Esophagus (tissue), 2 donors: ENCODE results near the gene ZNF354C. TPM values are rescaled to one million over a fixed set of nuclear protein-coding genes. Genes with fewer than 3 reads are reported as not detected.

Experiments used
- H3K27ac ChIP-seq, 2 donors: one replicate each; pipeline ENCODE4 v1.5.1; 2013; ENCODE audit warnings: low read depth in 2 of 2, mild to moderate bottlenecking in 2 of 2, inconsistent platforms in 1 of 2, low read length in 1 of 2, moderate library complexity in 1 of 2
- H3K27me3 ChIP-seq, 2 donors: one replicate each; pipeline ENCODE4 v1.6.1; 2013; ENCODE audit warnings: low read length in 2 of 2, control low read depth in 1 of 2, mild to moderate bottlenecking in 1 of 2; ENCODE audit not compliant: insufficient read depth in 2 of 2, control insufficient read depth in 1 of 2
- H3K36me3 ChIP-seq, 2 donors: one replicate each; pipeline ENCODE4 v1.6.1; 2013; ENCODE audit warnings: low read length in 1 of 2; ENCODE audit not compliant: control insufficient read depth in 2 of 2, insufficient read depth in 2 of 2
- H3K4me1 ChIP-seq, 2 donors: one replicate each; pipeline ENCODE4 v1.6.1; 2013; ENCODE audit warnings: low read length in 1 of 2; ENCODE audit not compliant: control insufficient read depth in 2 of 2, insufficient read depth in 2 of 2
- H3K4me3 ChIP-seq, 2 donors: one replicate each; pipeline ENCODE4 v1.5.1; 2013; ENCODE audit warnings: low read length in 2 of 2, mild to moderate bottlenecking in 2 of 2, low read depth in 1 of 2, moderate library complexity in 1 of 2
- H3K9me3 ChIP-seq, 2 donors: one replicate each; pipeline ENCODE4 v1.6.1; 2013; ENCODE audit warnings: mild to moderate bottlenecking in 2 of 2, low read depth in 1 of 2, low read length in 1 of 2, moderate library complexity in 1 of 2; ENCODE audit not compliant: control insufficient read depth in 2 of 2, insufficient read depth in 1 of 2
- WGBS, 2 donors: extraction: QIAGEN DNeasy Blood & Tissue Kit; methylation state at CpG; one replicate each; pipeline ENCODE4 v1.1.7; 2013; 5-methylcytosine and 5-hydroxymethylcytosine counted together
- polyA plus RNA-seq, 2 donors: library from polyadenylated mRNA; stranded (reverse); fragments of 200-250 nt; gene quantifications; one replicate each; pipeline ENCODE4 v1.2.3, GENCODE V29; 2013
- donor health status: healthy with polysubstance abuse.
- donor health status: Bipolar disorder and iron deficiency.

The ZNF354C gene
- polyA plus RNA-seq: under 1 TPM; 0.84 to 0.95 TPM

DNA sequence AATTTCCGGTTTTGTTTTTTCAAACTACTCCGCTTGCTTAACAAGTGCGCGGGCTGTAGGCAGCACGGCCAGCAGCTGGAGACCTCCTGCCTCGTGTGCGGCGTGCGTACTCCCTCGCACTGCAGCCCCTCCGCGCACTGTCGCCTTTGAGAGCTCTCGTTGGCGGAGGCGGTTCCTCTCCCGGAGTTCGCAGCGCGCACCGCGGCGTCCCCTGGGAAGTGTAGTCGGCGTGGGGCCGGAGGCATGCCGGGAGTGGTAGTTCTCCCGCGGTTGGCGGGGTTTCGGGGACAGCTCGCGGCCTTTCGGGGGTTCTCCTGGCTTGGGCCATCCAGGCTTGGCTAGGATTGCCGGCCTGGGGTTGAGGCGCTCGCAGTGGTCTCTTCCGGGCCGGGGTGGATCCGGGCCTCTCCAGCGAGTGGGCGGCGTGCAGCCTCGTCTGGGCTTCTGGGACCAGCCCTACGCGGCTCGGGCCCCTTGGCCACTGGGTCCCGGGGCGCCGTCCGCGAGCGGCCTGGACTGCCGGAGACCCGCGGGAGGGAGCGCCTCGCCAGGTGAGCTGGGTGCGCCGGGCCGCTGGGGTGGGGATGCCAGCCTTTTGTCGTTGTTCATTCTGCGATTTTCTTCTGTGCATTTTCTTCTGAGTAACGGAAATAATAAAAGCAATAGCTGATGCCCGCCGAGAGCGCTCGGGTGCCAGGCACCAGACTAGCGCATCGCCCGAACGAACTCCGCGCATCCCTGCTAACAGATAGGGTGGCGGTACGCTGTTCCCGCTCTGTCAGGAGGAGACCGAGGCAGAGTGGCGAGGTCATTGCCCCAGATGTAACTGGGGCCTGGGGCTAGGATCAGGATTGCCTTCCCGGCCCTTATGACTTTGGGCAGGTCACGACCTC, at the start of gene ZNF354C:
ZNF354C (plus strand) TSS at position 258 of the 893 bp plus-strand sequence. CDS start 1,696 bp downstream, outside the sequence.
- peak within 1 kb of the TSS; percentile 31 to 71 for H3K27ac ChIP-seq
- no peaks in the 10 kb centered on the region for H3K27me3 ChIP-seq
- H3K9me3 ChIP-seq: peaks cover 0 to 2% of the 10 kb centered on the region in 2 donors
- peak within 1 kb of the TSS; percentile 81 to 85 for H3K4me3 ChIP-seq
- H3K4me1 ChIP-seq: peaks cover 7 to 9% of the 10 kb centered on the region in 2 donors
- H3K36me3 ChIP-seq: peaks cover 0 to 6% of the 10 kb centered on the region in 2 donors
- WGBS, 2 donors: 3% methylated on average over 80 to 81 of the region's 81 CpGs

DNA sequence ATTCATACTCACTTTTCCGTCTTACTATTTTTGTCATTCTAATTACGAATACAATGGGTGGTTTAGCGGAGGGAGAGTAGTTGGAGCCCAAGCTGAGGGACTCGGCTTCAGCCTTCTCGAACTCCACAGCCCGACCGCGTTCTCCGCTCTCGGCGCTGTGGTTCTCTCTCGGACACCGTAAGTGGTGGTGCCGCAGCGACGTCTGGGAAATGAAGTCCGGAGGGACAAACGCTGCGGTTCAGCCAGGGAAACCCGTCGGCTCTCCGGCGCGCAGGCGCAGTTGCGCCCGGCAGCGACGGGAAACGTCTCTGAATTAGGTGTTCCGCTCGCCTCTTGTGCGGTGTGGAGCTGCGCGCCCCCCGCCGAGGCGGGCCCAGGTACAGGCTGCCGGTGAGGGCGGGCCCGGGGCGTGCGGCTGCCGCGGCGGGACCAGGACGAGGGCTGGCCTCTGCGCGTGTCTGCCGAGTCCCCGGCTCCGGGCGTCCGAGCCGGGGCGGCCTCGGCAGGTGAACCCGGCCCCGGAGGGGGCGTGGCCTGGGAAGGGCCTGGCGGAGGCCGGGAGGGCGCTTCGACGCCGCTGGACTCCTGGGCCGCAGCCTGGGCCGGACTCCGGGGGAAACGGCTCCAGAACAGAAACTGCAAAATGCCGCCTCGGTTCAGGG, 36.5 kb upstream of the ZNF354C start, which contains the start of gene ZNF879:
ZNF879 (plus strand) TSS at position 277 of the 662 bp plus-strand sequence. CDS start 1,201 bp downstream, outside the sequence.
- Histone ChIP-seq H3K36me3 (peaks cover 10 to 17% of the 10 kb centered on the region in 2 donors), H3K9me3 (peaks cover 6 to 21% of the 10 kb centered on the region in 2 donors), H3K4me3 (peak within 1 kb of the TSS; percentile 61 to 76), H3K27me3 (no peaks in the 10 kb centered on the region), H3K4me1 (peaks cover 0 to 3% of the 10 kb centered on the region in 2 donors), H3K27ac (peak within 1 kb of the TSS; percentile 86 to 88)
- WGBS, 2 donors: 1% methylated on average over 58 to 72 of the region's 72 CpGs

DNA sequence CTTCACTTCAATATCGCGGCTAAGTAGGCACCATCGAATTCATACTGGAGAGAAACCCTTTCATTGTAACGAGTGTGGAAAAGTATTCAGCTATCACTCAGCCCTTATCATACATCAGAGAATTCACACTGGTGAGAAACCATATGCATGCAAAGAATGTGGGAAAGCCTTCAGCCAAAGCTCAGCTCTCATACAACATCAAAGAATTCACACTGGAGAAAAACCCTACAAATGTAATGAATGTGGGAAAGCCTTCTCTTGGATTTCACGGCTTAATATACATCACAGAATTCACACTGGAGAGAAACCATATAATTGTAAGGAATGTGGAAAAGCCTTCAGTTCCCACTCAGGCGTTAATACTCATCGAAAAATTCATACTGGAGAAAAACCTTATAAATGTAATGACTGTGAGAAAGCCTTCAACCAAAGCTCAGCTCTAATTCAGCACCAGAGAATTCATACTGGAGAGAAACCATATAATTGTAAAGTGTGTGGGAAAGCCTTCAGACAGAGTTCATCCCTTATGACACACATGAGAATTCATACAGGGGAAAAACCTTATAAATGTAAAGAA, 27.1 kb upstream of the ZNF354C start:
- Histone ChIP-seq H3K4me3 (no peak overlapping the region), H3K9me3 (peaks cover 11 to 23% of the 10 kb centered on the region in 2 donors), H3K27me3 (no peaks in the 10 kb centered on the region), H3K4me1 (no peaks in the 10 kb centered on the region), H3K36me3 (peaks cover 16 to 21% of the 10 kb centered on the region in 2 donors), H3K27ac (no peak overlapping the region)
- WGBS, 2 donors: 96 to 98% methylated on average over 7 of the region's 7 CpGs

DNA sequence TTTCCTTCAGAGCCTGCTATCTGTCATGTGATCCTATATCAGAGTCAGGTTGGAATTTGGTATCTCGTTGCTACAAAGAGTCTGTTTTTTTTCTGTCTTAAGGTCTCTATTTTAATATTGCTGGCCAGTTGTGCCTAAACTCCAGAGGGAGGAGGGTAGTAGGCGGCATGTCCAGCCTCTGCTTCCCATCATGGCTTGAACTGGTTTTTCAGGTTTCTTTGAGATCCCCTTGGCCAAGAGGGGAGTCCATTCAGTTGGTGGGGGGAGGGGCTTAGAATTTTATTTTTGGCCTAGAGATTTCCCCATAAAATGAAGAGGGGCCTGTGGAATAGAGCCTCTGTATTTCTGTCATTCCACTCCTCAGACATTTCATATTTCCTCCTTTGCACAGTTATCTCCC, 15.4 kb upstream of the ZNF354C start:
- H3K36me3 ChIP-seq: no peaks in the 10 kb centered on the region
- no peaks in the 10 kb centered on the region for H3K4me1 ChIP-seq
- H3K9me3 ChIP-seq: peaks cover 0 to 4% of the 10 kb centered on the region in 2 donors
- H3K27ac ChIP-seq: no peak overlapping the region
- no peaks in the 10 kb centered on the region for H3K27me3 ChIP-seq
- 76 to 78% methylated on average over 2 of the region's 2 CpGs for WGBS, 2 donors
- no peak overlapping the region for H3K4me3 ChIP-seq

DNA sequence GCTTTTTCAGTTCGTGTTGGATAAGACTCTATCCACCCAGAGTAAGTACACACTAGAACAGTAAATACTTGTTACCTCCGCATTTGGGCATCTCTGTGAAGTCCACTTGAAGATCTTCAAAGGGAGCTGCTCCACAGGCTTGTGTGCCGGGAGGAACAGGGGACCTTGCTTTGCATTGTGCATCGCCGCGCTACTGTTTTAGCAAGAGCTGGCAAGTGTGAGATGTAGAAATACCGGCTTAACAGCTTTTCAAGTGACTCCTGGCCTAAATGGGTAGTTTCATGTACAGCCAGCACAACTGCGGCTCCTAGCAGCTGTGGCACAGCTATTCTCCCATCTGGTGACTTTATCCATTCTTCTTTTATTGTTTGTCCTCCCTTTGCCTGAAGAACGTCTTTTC, 8.4 kb upstream of the ZNF354C start:
- H3K4me3 ChIP-seq: no peak overlapping the region
- WGBS, 2 donors: 63% methylated on average over 9 of the region's 9 CpGs
- no peaks in the 10 kb centered on the region for H3K27me3 ChIP-seq
- peaks cover 2 to 4% of the 10 kb centered on the region in 2 donors for H3K4me1 ChIP-seq
- H3K27ac ChIP-seq: no peak overlapping the region
- H3K9me3 ChIP-seq: peaks cover 4 to 7% of the 10 kb centered on the region in 2 donors
- H3K36me3 ChIP-seq: no peaks in the 10 kb centered on the region

DNA sequence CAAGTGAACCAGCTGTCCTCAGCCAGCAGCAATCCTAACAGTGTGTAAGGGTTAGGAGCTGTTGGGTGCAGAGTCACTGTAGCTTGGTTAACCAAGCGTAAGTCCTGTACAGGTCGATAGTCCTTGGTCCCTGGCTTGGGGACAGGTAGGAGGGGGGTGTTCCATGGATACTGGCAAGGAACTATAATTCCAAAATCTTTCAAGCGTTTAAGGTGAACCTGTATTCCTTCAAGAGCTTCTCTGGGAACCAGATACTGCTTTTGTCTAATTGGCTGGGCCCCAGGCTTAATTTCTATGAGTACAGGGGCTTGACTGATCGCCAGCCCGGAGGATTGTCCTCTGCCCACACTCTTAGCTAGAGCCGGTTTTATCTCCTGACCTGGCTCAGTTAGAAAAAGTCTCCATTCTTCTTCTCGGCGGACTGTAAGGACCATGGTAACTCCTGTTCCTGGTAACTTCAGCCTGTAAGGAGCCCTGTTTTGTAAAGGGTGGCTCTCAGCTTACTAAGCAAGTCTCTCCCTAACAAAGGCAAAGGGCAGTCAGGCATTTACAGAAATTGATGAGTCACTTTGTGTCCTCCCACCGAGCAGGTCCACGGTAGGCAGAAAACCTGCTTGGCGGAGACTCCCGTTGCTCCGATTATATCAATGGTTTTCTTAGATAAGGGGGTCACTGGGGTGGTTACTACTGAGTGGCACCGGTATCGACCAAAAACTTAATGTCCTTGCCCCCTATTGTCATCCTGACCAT, 6.0 kb upstream of the ZNF354C start:
- no peak overlapping the region for H3K27ac ChIP-seq
- H3K4me1 ChIP-seq: peaks cover 2 to 4% of the 10 kb centered on the region in 2 donors
- H3K9me3 ChIP-seq: peaks cover 0 to 7% of the 10 kb centered on the region in 2 donors
- 81 to 85% methylated on average over 15 of the region's 15 CpGs for WGBS, 2 donors
- H3K27me3 ChIP-seq: no peaks in the 10 kb centered on the region
- no peak overlapping the region for H3K4me3 ChIP-seq
- no peaks in the 10 kb centered on the region for H3K36me3 ChIP-seq

DNA sequence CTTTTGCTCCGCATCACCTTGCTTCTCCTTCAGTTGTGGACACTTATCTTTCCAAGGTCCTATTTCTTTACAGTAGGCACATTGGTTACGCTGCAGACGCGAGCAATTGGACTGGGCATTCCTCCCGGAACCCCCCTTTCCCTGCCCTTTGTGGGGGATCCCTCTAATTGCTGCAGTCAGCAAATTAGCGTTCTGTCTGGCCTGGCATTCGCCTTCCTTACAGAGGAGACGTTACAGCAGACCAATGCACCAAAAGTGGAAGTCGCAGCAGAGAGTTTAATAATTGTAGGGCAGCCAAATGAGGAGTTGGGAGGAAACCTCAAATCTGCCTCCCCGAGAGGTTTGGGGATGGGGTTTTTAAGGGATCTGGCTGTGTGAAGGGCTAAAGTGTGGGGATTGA, 5.3 kb upstream of the ZNF354C start:
- peaks cover 2 to 4% of the 10 kb centered on the region in 2 donors for H3K4me1 ChIP-seq
- no peaks in the 10 kb centered on the region for H3K36me3 ChIP-seq
- H3K4me3 ChIP-seq: no peak overlapping the region
- 87 to 90% methylated on average over 10 of the region's 10 CpGs for WGBS, 2 donors
- peaks cover 0 to 7% of the 10 kb centered on the region in 2 donors for H3K9me3 ChIP-seq
- H3K27ac ChIP-seq: no peak overlapping the region
- H3K27me3 ChIP-seq: no peaks in the 10 kb centered on the region

DNA sequence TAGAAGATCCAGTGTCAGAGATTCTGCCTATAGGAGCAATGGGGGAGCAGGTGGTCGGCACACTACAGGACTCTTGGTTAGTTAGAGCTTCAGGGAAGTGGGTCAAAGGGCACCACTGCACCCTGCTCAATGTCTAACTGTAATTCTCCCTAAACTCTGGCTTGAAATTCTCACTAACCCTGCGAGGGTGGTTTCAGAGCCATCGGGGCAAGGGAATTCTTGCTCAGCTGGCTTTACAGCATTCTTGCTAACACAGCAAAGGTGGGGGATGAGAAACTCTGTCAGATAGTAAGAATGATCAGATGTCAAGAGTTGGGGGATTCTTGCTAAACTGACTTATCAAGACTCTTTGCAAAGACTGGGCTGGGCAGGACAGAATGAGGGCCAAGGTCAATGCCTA, 4.7 kb upstream of the ZNF354C start:
- Histone ChIP-seq H3K4me3 (no peak overlapping the region), H3K36me3 (no peaks in the 10 kb centered on the region), H3K4me1 (peaks cover 2 to 4% of the 10 kb centered on the region in 2 donors), H3K9me3 (peaks cover 0 to 7% of the 10 kb centered on the region in 2 donors), H3K27me3 (no peaks in the 10 kb centered on the region), H3K27ac (no peak overlapping the region)
- WGBS, 2 donors: 49 to 57% methylated on average over 3 of the region's 3 CpGs

DNA sequence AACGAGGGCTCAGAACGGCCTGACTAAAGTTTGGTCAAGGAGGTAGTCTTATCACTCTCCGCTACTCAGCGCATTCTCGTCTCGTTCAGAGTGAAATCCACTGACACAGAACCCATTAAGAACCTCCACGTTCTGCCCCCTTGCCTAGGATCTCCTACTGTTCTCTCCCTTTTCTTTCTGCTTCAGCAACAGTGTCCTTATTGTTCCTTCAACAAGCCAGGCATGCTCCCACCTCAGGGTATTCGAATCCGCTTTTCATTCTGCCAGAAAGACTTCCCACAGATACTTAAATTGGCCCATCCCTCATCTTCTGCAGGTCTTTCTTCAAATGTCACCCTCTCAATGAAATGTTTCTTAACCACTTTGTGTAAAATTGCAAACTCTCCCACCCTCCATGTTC, 4.3 kb upstream of the ZNF354C start:
- Histone ChIP-seq H3K27ac (no peak overlapping the region), H3K4me1 (peaks cover 4% of the 10 kb centered on the region in 2 donors), H3K9me3 (peaks cover 0 to 7% of the 10 kb centered on the region in 2 donors), H3K27me3 (no peaks in the 10 kb centered on the region), H3K36me3 (no peaks in the 10 kb centered on the region), H3K4me3 (no peak overlapping the region)
- WGBS, 2 donors: 71 to 72% methylated on average over 9 of the region's 9 CpGs
